HG02938 (cell line): ENCODE data around the gene UBE2D2.

Experiments
- ATAC-seq: cut with Tn5 transposase; IDR thresholded peaks from one replicate; pipeline ENCODE4 v1.9.1; 2021; ENCODE audit warnings: mild to moderate bottlenecking, moderate library complexity; ENCODE audit not compliant: unreplicated experiment

The UBE2D2 gene

DNA sequence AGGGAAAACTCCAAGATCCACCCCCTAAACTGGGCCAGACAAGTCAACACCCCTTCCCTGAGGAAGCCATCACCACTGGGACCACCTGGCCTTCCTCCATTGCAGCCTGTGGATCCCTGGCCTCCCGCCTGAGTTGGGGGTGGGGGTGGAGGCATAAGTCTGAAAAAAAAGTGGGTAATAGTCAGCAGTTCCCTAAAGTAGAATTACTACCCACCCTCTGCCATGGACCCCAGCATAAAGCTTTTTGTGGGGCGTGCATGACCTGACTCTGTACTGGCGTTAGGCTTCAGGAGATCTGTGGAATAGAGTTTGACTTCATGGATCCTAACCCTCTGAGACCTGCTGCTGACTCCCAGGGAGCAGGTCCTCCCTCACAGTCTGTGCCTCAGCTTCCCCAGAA lies 85.0 kb downstream of the UBE2D2 start:
- no peak for ATAC-seq

DNA sequence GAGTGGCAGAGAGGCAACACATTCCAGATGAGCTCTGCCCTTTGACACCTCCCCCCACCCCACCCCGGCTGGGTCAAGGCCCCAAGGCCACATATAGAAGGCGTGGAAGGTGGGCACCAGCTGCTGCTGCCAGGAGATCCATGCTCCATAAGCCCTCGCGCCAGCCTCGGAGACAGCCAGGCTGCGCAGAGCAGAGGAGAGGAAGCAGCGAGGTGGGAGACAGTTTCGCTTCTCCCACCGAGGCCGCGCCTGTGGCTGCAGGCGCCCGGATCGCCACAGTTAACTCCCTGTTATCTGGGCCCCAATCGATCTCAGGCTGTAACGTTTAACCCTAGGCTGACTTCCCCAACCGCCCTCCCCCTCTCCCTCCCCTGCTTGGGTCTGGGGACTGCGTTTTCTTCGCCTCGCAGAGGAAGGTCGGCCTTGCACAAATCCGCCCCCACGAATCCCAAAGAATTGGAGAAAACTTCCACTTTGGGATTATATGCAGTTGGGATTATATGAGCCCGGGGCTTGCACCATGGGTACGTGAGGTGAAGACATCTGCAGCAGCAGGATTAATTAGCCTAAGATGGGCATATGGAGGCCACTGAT lies 85.9 kb downstream of the UBE2D2 start:
- ATAC-seq: no peak

DNA sequence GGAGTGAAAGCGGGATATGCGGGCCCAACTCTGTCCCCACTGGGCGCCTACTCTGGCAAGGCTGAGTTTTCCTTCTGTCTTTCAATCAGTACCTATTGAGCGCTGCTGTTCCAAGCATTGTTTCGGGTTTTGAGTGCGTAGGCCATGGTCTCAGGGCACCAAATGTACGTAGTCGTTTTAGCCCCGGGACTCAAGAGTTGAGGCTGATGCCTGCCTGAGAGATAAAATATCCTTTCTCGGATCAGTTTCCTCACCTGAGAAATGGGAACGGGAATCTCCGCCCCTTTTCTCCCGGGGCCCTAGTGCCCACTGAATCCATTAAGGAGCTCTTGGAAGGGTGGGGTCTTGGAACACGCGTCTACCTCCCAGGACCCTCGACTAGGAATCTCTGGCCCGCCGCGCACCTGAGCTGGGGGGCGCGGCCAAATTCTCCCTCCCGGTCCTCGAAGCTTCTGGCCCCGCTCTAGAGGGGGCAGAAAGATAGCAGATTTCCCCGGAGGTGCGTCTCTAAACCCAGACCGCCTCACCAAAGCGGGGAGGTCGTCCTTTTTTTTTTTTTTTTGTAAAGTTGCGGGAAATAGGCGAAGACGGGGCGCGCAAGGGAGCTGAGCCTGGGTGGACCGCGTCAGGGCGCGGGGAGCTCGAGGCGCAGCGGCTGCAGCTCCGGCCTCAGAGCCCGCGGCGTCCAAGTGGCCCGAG lies 86.5 kb downstream of the UBE2D2 start:
- ATAC-seq: no peak

DNA sequence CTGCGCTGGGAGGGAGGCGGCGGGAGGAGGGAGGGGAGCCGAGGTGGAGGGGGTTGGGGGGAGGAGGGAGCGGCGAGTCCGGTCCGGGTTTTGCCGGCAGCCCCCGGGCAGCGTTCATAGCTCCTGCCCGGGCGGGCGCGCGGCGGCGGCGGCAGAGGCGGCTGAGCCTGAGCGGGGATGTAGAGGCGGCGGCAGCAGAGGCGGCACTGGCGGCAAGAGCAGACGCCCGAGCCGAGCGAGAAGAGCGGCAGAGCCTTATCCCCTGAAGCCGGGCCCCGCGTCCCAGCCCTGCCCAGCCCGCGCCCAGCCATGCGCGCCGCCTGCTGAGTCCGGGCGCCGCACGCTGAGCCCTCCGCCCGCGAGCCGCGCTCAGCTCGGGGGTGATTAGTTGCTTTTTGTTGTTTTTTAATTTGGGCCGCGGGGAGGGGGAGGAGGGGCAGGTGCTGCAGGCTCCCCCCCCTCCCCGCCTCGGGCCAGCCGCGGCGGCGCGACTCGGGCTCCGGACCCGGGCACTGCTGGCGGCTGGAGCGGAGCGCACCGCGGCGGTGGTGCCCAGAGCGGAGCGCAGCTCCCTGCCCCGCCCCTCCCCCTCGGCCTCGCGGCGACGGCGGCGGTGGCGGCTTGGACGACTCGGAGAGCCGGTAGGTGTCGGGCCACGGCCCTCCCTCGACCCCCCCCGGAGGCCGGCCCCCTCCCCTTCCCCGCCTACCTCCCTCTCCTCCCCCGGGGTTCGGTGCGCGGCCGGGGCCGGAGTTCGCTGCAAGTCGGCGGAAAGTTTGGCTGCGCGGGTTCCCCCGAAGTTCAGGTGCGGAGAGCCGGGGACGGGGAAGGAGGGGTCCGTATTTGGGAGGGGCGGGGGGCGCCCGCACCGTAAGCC lies 87.3 kb downstream of the UBE2D2 start, which contains the start of gene CXXC5:
Gene CXXC5 (plus strand): TSS at position 145 of the 877 bp plus-strand sequence. CDS start 32,175 bp downstream, outside the sequence.
- no peak for ATAC-seq

DNA sequence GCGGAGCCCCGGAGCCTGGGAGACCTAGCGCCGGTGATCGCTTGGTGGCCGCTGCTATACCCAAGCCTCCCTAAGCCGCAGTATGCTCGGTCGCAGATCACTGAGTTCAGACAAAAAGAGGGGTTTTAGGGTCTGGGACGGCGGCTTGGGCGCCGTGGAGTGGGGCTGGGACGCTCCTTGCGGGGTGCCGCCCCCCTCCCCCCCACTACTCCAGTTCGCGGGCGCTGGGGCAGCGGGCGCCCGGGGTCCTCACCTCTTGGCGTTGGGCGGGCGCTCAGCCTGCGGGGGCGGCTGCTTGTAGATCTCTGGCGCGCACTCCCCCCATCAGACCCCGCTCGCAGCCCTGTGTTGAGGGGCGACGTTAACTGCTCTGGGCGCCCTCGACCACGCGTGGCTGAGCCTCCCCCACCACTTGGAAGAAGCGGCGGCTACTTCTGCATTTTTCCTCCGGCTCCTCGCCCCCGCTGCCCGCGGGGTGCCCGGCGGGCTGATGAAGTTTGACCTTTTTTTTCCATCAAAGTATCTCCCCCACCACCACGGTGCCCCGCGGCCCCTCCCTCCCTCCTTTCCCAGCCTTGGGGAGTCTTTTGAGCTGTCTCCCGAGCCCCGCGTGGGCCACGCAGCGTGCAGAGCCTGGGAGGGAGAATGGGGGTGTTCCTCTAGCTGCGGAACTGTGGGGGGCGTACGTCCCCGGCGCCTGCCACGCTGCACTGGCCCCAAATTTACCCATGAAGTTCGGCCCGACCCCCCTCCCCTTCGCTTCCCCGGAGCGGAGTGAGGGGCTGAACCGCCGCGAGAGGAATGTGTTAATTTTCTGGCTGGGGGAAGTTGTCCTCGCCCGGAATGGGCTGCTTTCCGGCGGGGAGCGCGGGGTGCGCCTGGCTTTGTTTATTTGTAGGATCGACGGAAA lies 88.2 kb downstream of the UBE2D2 start:
- ATAC-seq: no peak

DNA sequence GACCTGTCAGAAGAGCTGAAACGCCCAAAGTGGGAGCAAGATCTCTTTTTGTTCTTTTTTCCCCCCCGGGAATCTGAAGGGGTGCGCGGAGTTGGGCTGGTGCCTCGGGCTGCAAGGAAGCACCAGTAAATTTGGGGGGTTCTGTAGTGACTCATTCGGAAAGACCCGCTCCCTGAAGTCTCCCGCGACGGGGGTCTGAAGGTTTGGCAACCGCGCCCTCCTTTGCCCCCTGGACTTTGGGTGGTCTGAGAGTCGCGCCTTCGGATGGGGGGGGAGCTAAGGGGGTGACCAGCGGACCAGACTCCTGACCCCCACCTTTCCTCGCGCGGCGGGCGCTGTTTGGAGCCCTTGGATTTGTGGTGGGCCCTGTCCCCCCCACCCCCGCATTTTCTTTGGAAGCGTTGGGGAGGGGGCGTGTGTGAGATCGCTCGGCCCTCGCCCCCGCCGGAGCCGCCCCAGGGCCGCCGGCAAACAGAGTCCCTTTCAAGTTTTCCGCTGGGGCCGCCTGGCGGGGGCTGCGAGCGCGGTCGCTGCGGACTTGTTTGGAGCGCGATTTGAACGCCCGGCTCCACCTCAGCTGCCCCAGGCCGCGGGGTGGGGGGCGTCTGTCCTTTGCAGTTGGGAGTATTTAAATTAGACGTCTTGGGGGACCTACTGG lies 89.0 kb downstream of the UBE2D2 start:
- no peak for ATAC-seq

DNA sequence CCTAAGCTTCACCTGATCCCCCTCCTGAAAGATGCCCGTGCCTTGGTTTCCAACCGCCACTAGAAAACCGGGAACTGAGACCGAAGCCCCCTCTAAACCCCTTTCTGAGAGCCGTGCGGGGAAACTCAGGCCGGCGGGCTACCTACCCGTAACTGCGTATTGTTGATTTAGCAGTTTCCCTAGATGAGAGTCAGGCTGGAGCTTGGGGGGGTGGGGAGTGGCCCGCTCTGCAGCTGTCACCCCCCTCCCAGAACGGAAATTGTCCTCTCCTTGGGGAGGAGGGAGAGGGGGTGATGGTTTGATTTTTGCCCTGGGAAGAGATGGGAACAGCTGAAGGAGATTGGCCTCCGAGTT lies 89.5 kb downstream of the UBE2D2 start:
- ATAC-seq: no peak

DNA sequence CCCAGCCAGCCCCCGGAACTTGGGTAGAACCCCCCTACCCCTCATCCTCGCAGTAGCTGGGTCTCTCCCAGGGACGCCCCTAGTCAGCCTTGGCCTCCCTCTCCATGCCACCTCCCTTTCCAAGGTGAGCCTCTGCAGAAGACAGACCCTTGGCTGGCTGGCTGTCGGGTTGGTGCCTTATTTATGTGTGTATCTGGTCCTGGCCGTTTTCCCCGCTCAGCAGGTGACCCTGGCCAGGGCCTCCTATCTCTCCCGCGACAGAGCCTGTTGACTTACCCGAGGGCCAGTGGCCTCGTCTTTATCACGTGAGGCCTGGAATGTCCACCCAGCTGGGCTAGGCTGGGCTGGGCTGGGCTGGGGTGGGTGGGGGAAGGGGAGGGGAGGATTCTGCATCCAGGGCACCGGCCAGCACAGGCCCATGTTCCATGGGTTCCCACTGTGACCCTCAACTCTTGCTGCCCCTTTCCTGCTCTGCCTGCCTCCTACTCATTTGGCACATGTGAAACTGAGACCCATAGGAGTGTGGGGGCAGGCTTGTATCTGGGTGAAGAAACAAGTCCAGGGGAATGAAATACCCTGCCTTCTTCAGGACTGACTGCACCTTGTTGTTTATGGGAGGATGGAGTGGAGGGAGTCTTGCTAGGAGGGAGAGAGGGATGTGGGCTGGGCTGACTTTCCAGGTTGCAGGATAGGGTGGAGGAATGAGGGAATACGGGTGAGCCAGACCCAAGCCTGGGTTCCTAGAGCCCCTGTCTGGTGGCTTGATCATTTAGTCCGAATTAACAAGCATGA lies 90.1 kb downstream of the UBE2D2 start:
- ATAC-seq: no peak

DNA sequence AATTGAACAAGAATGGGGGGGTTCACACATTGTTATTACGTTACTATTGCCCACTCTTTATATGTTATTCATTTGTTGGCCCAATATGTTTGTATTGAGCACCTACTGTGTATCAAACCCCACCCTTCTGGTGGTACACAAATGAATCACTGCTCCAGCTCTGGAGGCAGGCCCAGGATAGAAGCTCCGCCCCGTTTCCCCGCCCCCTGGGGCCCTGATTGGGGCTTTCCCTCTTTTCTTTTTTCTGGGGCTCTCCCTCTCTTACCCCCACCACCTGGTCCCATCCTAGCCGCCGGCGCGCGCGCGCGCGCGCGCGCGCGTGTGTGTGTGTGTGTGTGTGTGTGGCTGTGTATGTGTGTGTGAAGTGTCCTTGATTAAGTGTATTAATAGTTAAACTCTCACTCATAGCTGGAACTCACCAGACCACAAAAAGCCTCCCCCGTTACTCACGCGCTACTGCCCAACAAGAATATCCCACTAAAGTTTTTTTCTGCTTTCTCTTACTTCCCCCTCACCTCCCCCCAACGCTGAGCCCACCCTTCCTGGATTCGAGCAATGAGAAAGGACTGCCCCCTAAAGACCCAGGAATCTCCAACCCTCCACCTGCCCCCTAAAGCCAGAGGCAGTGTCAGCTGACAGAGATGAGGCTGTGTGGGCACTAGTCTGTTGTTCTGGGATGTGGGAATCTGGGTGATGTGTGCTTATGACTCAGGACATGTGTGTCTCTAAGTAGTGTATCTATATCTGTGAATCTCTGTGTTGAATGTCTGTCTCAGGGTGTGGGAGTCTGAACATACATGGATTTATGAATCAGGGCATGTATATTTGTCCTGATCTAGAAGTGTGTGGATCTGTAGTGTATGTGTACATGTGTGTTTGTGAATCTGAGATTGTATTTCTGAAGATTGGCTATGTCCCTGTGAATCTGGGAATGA lies 91.0 kb downstream of the UBE2D2 start:
- ATAC-seq: peak; percentile 31

DNA sequence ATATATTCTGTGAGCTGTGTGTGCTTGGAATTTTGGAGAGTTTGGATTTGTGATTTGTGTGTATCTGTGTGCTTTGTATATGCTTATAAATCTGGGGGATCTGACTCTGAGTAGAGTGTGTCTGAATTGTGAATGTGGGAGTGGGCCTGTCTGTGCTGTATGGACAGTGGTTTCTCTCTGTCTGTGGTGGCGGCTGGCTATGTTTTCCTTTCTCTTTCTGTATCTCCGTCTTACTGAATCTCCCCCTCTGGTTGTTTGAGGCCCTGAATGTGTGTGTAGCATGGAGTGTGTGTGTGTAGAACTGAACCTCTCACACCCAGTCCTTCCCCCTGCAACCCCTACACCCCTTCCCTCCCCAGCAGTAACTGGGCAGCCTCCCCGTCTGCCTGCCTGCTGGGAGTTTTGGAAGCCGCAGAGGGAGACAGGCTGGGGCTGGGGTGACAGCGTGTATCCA lies 91.7 kb downstream of the UBE2D2 start:
- ATAC-seq: peak; percentile 40

DNA sequence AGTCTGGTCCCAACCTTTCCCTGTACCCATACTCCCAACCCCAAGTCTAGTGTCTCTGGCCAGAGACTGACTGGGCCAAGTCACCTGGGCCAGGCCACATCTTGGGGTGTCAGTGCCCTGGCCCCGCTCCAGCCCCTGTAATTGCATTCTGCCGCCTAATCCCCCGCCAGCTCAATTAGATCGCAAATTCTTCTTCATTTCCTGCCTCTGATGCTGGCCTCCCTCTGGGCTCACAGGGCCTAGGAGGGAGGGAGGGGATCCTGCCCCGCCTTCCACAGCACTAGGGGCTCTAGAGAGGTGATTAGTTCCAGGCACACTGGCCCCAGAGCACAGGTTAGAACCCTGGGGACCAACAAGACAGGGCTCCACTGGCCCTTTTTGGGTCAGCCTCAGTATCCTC lies 92.5 kb downstream of the UBE2D2 start:
- ATAC-seq: no peak

DNA sequence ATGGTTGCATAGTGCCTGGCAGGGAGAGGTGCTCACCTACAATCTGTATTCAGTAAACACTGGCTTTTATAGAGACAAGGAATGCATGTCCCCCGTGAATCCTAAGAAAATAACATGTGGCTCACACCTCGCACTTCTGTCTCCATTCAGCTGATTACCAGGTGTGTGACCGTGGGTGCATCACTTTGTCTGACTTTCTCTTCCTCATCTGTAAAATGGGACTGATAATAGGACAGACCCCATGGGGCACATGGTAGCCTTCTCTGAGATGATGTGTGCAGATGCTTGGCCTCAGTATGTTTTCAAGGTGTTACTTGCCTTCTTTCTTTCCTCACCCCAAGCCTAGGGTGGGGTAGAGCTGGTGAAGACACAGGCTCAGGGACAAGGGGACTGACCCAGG lies 93.3 kb downstream of the UBE2D2 start:
- ATAC-seq: no peak

DNA sequence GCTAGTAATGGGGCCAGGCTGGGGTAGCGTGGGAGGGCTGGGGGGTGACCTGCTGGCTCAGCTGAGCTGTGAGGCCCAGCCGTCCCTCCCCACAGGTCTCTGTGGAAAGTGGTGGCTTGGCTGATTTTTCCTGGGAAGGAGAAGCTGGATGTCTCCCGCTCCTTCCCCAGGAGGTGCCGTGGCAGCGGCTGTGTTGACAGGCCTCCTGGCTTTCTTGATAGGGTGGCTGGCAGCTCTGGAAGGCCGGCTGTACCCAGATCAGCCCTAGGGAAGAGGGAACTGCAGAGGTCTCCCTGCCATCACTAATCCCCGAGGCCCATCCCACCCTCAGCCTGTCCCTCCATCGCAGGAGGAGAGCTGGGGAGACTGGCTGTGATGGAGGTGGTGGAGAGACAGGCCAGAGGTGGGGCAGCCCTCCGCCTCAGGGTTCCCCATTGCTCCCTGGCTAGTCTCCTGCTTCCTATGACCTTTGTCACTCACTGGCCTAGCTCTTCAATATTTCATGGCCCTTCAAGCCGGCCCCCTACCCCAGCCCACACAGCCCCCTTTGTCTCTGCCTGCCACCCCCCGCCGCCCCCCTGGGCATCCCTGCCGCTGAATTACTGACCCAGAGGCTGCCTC lies 93.8 kb downstream of the UBE2D2 start:
- no peak for ATAC-seq

DNA sequence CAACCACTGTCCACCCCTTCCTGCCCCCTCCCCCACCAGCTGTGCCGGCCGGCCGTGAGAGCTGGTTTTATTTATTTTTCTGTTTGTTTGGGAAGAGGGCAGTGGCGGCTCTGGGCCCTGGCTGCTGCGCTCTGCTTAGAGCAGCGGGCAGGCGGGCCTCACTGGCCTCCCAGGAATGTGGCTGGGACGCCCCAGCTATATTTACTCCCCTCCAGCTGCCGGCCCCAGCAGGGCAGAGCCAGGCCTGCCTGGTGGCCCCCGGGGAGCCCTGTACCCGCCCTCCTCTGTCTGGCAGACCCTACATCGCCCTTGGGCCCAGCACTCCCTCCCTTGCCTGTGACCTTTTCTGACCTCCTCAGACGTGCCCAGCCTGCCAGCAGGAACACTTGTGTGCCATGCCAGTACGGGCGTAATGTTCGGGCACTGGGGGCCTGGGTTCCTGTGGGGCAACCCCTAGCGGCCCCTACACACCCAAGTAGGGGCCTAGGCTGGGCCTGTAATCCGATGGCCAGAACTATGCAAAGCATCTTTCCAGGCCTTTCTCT lies 94.7 kb downstream of the UBE2D2 start:
- ATAC-seq: no peak

DNA sequence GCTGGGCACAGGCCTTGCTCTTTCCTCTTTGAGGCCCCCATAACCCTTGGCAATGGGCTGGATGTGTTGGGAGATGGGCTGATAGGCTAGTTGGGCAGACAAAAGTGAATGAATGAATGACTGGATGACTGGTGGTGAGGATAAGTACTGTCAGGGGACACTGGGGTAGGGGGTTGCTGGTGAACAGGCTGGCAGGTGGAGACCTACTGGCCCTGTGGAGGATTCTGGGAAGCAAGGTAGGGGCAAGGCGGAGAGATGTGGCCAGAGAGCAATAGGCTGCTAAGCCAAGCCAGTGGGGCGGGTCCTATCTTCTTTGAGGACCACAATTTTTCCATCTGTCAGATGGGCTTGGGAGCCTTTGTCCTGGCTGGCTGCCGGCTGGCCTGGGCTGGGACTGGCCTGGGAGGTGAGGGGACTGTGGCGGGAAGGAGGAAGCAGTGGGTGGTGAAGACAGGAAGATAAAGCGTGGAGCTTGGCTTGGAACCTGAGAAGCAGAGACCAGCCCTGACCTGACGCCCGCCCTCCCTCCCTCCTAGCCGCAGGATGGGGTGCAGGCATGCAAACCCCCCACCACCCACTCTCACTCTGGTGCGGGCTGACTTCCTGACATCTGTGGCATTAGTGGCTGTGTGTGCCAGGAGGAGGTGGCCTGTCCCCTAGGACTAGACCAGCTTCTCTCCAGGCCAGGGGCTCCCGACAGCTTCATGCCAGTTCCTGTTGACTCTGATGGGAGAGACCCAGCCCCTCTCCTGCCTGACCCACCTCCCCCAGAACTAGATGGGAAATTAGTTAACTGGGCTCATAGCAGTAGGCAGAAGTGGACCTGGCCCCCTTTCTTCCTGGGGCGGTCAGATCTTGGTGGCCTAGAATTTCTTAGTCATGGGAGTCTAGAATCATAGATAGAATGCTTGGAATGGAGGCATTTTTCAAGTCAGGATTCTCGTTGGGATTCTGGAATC lies 96.5 kb downstream of the UBE2D2 start:
- no peak for ATAC-seq

DNA sequence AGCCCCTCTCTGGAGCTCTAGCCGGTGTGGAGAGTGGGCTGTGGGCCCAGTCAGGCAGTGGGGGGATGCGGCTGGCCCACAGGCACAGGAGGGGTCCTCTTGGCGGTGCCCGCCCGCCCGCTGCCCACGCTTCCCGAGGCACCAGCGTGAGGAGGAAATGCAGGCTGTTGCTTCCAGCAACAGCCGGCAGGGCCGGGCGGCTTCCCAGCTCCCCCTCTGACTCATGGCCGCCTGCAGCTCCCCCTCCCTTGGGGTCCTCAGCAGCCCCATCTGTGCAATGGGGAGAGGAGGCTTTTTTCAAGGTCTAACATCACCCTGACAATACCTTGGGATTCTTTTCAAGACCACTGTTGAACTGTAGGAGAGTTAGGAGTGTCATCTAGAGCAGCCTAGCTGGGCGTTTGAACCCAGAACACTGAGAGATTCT lies 97.4 kb downstream of the UBE2D2 start:
- ATAC-seq: no peak
